Measurements from ENCODE around the gene RIBC2.

DNA sequence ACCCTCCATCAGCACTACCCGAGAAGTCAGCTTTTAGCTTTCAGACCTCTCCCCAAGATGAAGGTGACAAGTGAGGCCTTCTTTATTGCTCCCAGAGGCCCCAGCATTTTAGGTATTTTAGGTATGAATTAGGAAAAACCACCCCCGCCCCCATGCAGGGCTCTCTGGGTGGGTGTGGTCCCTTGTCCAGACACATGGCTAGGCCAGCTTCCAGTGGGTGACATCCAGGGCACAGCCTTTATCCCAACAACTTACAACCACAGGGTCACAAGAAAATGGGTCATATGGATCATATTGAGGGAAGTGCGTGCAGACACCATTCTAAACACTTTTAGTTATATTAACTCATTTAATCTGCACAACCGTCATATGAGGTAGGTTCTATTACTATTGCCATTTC lies 42.1 kb downstream of the RIBC2 start:
- TF ChIP-seq POLR2A (IDR thresholded peaks at IDR 0.05; ENCODE audit: low read depth, low read length) (no peak), MAZ (IDR thresholded peaks at IDR 0.05; ENCODE audit: borderline replicate concordance, low read depth, low read length) (no peak), CTCF (conservative IDR thresholded peaks at IDR 0.05; ENCODE audit: low read depth, low read length) (no peak), BHLHE40 (IDR thresholded peaks at IDR 0.05; ENCODE audit: low read depth, low read length) (no peak), MXI1 (IDR thresholded peaks at IDR 0.05; ENCODE audit: borderline replicate concordance, low read depth, low read length) (no peak), RCOR1 (IDR thresholded peaks at IDR 0.05; ENCODE audit: insufficient replicate concordance, low read length) (no peak)
- TF ChIP-seq, protein P1, sequence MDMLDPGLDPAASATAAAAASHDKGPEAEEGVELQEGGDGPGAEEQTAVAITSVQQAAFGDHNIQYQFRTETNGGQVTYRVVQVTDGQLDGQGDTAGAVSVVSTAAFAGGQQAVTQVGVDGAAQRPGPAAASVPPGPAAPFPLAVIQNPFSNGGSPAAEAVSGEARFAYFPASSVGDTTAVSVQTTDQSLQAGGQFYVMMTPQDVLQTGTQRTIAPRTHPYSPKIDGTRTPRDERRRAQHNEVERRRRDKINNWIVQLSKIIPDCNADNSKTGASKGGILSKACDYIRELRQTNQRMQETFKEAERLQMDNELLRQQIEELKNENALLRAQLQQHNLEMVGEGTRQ (IDR thresholded peaks at IDR 0.05; ENCODE audit: low read depth, low read length): no peak

Data from IMR-90 (cell line).